ENCODE results near the gene RBPJ. TPM values are rescaled to one million over a fixed set of nuclear protein-coding genes. Genes with fewer than 3 reads are reported as not detected.

Gene RBPJ
- total RNA-seq, 1 experiment from 2014 or later: 34.5 TPM

DNA sequence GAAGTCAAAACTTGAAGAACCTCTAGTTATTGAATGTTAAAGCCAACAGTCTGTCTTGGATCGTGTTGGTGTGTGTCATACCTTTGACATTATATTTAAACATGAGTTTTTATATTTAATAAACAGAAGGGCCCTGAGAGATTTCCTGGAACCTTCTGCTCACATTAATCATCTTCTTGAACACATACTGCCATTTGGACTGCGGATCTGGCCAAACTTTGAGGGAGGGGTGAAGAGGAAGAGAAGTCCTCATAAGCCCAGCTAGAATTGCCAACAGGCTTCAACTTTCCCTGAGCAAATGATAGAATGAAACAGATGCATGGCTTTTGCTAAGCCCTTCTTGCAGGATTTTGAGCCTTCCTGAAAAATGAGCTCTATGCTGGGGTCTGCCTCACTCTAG, 142.1 kb downstream of the RBPJ start:
- H3K36me3 ChIP-seq: no peaks in the 10 kb centered on the region
- 0 out of 2 replicates have a peak, but pooled peaks cover 3% of the 10 kb centered on the region for H3K4me1 ChIP-seq (replicated peaks)
- no peak for DNase-seq (ENCODE audit: low read depth in 1 of 2, low spot score in 2 of 2)
- no peak overlapping the region for H3K4me3 ChIP-seq
- no peak overlapping the region for H3K27ac ChIP-seq
- no peaks in the 10 kb centered on the region for H3K9me3 ChIP-seq (replicated peaks)
- no peaks in the 10 kb centered on the region for H3K27me3 ChIP-seq (replicated peaks)

DNA sequence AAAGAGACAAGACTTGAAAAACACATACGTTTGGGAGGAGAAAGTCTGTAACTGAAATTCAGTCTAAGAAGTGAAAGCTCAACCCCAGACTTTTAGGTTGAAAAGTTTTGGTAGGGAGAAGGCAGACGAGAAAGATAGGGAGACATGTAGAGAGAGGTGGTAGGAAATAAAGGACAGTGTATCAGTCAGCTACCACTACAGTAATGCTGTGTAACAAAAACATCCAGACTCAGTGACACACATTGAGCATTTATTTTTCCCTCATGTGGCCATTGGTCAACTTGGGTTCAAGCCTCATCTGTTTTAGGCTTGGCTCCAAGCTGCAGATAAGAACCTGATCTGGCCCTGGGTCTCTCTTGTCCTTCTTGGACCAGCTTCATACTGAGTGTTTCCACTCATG, 142.6 kb downstream of the RBPJ start:
- Histone ChIP-seq H3K27ac (no peak overlapping the region), H3K27me3 (replicated peaks) (no peaks in the 10 kb centered on the region), H3K9me3 (replicated peaks) (no peaks in the 10 kb centered on the region), H3K4me1 (replicated peaks) (0 out of 2 replicates have a peak, but pooled peaks cover under 1% of the 10 kb centered on the region), H3K4me3 (no peak overlapping the region), H3K36me3 (no peaks in the 10 kb centered on the region)
- no peak for DNase-seq (ENCODE audit: low read depth in 1 of 2, low spot score in 2 of 2)

DNA sequence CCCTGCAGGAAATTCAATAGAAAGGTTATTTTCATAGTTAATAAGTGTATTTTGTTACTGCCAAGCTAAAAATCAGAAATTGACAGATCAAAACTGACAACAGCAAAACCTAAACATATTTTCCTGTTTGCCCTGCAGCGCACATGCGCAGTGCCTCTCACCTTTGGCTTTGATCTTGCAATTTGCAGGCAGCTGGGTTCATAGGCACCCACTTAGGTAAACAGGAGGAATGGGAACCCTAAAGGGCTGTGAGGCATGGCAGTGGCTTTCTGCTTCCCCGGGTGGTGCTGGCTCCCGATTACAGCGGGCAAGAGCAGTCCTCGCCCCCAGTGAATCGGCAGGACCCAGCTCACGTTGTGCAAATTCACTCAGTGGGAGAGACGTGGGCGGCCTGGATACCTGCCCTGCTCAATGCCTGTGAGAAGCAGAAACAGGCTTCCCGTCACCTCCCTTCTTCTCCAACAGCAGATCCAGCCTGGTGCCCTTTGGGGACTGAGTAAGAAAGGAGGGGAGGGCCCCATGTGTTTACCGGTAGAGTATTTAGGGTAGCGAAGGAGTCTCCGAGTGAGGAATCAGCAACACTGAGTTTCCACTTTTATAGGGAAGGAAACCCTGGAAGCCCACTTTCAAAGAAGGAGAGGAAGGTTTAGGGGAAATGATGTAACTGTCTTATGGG, 143.7 kb downstream of the RBPJ start:
- DNase-seq (ENCODE audit: low read depth in 1 of 2, low spot score in 2 of 2): no peak
- H3K4me3 ChIP-seq: no peak overlapping the region
- H3K36me3 ChIP-seq: no peaks in the 10 kb centered on the region
- no peak overlapping the region for H3K27ac ChIP-seq
- no peaks in the 10 kb centered on the region for H3K4me1 ChIP-seq (replicated peaks)
- H3K9me3 ChIP-seq (replicated peaks): no peaks in the 10 kb centered on the region
- H3K27me3 ChIP-seq (replicated peaks): no peaks in the 10 kb centered on the region

DNA sequence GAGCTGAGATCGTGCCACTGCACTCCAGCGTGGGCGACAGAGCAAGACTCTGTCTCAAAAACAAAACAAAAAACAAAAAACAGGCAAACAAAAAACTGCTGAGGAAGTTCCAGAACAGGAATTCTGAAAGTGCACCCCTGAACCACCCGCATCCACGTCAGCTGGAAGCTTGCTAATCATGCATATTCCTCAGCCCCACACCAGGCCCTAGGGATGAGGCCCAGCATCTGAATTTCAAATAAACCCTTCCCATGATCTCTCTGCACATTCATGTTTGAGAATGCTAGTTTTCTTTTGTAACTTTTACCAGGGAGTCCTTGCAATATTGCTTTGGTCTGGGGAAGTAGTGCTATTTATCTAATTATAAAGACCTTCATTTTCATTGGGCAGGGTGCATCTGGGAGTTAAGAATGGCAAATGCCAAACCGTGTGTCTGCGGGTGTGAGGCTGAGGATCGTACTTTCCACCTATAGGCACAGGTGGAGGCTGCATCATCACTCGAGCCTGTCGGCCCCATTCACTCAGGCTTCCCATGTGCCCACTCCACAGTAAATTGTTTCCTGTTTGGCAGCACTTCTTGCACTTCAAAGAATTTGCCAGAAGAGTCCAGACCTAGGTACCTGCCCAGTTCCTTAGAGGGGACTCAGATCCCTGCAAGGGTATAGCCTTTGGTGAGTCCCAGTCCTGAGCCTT, 145.9 kb downstream of the RBPJ start:
- Histone ChIP-seq H3K27me3 (replicated peaks) (no peaks in the 10 kb centered on the region), H3K4me3 (no peak overlapping the region), H3K36me3 (no peaks in the 10 kb centered on the region), H3K27ac (no peak overlapping the region), H3K9me3 (replicated peaks) (no peaks in the 10 kb centered on the region), H3K4me1 (replicated peaks) (no peaks in the 10 kb centered on the region)
- no peak for DNase-seq (ENCODE audit: low read depth in 1 of 2, low spot score in 2 of 2)

DNA sequence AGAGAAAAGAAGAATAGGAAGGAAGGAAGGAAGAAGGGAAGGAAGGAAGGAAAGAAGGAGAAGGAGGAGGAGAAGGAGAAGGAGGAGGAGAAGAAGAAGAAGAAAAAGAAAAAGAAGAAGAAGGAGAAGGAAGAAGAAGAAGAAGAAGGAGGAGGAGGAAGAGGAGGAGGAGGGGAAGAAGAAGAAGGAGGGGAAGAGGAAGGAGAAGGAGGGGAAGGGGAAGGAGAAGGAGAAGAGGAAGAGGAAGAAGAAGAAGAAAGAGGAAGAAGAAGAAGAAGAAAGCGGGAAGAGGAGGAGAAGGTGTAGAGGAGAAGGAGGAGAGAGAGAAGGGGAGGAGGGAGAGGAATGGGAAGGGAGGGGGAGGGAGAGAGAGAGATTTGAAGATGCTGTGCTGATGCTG, 146.9 kb downstream of the RBPJ start:
- Histone ChIP-seq H3K36me3 (no peaks in the 10 kb centered on the region), H3K27me3 (replicated peaks) (no peaks in the 10 kb centered on the region), H3K4me1 (replicated peaks) (no peaks in the 10 kb centered on the region), H3K9me3 (replicated peaks) (no peaks in the 10 kb centered on the region), H3K27ac (no peak overlapping the region), H3K4me3 (no peak overlapping the region)
- no peak for DNase-seq (ENCODE audit: low read depth in 1 of 2, low spot score in 2 of 2)

DNA sequence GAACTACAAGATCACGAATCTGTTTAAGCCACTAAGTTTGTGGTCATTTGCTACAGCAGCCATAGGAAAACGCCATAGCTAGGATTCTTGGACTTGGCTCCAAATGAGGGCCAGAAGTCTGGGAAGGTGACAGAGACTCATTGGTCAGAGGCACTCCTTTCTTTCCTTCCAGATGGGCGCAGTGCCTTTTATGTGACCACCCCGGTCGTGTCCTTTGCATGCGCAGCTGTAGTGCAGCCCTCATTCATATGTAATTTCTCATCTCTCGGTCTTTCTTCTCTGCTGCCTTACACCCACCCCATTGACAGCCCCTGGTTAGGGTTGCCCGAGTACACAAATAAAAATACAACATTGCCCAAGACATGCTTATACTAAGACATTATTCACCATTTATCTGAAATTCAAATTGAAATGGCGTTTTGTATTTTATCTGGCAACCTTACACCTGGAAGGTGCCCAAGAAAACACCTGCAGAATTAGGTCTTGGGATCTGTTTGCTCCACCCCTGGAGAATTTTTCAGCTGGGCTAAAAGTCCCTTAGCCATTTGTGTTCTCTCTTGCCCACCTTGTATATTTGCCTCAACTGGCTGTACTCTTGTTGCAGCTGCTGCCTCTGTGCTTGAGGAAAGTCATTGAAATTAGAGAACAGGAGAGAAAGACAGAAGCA, 147.6 kb downstream of the RBPJ start:
- Histone ChIP-seq H3K9me3 (replicated peaks) (no peaks in the 10 kb centered on the region), H3K4me1 (replicated peaks) (no peaks in the 10 kb centered on the region), H3K27ac (no peak overlapping the region), H3K4me3 (no peak overlapping the region), H3K27me3 (replicated peaks) (no peaks in the 10 kb centered on the region), H3K36me3 (no peaks in the 10 kb centered on the region)
- no peak for DNase-seq (ENCODE audit: low read depth in 1 of 2, low spot score in 2 of 2)

DNA sequence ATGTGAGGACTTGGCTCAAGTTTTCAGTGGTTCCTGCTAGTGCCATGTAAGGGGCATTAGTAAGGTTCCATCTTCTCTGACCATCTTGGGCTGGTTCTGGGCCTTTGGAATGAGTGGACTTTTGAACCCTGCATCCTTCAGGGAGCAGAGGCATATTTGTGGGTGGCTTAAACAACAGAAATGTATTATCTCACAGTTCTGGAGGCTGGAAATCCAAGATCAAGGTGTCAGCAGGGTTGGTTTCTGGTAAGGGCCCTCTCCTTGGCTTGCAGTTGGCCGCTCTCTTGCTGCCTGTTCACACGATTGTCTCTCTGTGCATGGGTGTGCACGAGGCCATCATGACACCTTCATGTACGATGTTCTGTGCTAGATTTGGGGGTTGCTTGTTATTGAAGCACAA, 148.2 kb downstream of the RBPJ start:
- Histone ChIP-seq H3K27me3 (replicated peaks) (no peaks in the 10 kb centered on the region), H3K27ac (no peak overlapping the region), H3K9me3 (replicated peaks) (no peaks in the 10 kb centered on the region), H3K4me1 (replicated peaks) (no peaks in the 10 kb centered on the region), H3K4me3 (no peak overlapping the region), H3K36me3 (no peaks in the 10 kb centered on the region)
- DNase-seq (ENCODE audit: low read depth in 1 of 2, low spot score in 2 of 2): no peak

DNA sequence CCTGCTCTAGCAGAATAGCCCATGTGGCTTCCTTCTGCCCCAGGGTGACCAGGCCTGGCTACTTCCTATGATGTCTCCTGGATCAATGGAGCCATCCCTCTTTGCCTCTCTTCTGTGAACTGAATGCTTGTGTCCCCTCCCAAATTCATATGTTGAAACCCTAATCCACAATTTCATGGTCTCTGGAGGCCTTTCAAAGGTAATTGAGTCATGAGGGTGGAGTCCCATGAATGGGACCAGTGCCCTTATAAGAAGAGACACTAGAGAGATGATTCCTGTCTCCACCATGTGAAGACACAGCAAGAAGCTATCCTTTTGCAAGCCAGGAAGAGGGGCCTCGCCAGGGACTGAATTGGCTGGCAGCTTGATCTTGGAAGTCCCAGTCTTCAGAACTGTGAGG, 151.1 kb downstream of the RBPJ start:
- no peak for DNase-seq (ENCODE audit: low read depth in 1 of 2, low spot score in 2 of 2)
- Histone ChIP-seq H3K36me3 (no peaks in the 10 kb centered on the region), H3K27me3 (replicated peaks) (no peaks in the 10 kb centered on the region), H3K4me1 (replicated peaks) (no peaks in the 10 kb centered on the region), H3K9me3 (replicated peaks) (no peaks in the 10 kb centered on the region), H3K27ac (no peak overlapping the region), H3K4me3 (no peak overlapping the region)

DNA sequence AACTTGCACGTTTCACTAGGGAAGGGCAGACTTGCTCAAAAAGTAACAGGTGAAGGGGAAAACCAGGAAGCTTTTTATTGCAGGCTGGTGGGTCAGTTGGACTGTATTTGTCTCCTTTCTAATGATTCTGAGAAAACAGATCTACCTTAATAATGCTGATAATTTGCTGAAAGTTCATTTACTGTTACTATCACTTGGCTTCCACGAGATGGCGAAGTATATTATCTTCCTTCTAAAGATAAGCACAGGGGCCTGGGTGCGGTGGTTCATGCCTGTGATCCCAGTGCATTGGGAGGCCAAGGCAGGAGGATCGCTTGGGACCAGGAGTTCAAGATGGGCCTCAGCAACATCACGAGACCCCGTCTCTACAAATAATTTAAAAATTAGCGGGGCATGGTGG, 153.1 kb downstream of the RBPJ start:
- DNase-seq (ENCODE audit: low read depth in 1 of 2, low spot score in 2 of 2): no peak
- H3K27me3 ChIP-seq (replicated peaks): no peaks in the 10 kb centered on the region
- no peak overlapping the region for H3K27ac ChIP-seq
- H3K36me3 ChIP-seq: no peaks in the 10 kb centered on the region
- no peaks in the 10 kb centered on the region for H3K9me3 ChIP-seq (replicated peaks)
- no peak overlapping the region for H3K4me3 ChIP-seq
- no peaks in the 10 kb centered on the region for H3K4me1 ChIP-seq (replicated peaks)

DNA sequence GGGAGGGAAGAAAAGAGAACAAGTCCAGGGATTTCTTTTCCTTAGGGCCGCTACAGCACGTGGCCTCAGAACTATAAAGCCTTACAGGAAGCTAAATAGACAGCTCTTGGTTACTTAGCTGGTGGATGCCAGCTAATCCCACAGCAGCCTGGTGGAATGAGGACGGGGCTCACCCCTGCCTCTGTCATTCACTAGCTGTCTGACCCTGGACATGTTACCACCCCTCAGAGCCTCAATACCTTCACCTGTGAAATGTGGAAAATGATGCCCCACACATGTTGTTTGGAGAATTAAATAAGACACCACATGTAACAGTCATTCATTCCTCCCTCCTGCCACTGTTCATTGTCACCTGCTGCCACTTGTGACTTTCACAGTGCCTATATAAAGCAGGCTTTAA, 153.7 kb downstream of the RBPJ start:
- H3K27me3 ChIP-seq (replicated peaks): no peaks in the 10 kb centered on the region
- no peak overlapping the region for H3K4me3 ChIP-seq
- DNase-seq (ENCODE audit: low read depth in 1 of 2, low spot score in 2 of 2): no peak
- no peaks in the 10 kb centered on the region for H3K4me1 ChIP-seq (replicated peaks)
- H3K9me3 ChIP-seq (replicated peaks): no peaks in the 10 kb centered on the region
- no peaks in the 10 kb centered on the region for H3K36me3 ChIP-seq
- H3K27ac ChIP-seq: no peak overlapping the region

DNA sequence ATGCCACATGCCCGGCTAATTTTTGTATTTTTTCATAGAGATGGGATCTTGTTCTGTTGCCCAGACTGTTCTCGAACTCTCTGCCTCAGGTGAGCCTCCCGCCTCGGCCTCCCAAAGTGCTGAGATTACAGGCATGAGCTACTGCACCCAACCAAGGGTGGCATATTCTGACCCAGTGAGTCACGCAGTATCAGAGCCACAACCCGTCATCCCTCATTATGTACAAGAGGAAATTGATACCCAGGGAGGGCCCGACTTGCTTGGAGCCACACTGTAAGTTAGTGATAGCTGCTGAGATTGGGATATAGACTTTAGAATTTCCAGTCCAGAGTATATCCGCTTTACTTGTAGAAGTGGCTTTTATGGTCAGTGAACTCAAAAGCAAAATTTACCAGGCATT, 154.9 kb downstream of the RBPJ start:
- no peak for DNase-seq (ENCODE audit: low read depth in 1 of 2, low spot score in 2 of 2)
- H3K4me3 ChIP-seq: no peak overlapping the region
- no peaks in the 10 kb centered on the region for H3K36me3 ChIP-seq
- H3K9me3 ChIP-seq (replicated peaks): no peaks in the 10 kb centered on the region
- no peaks in the 10 kb centered on the region for H3K4me1 ChIP-seq (replicated peaks)
- no peak overlapping the region for H3K27ac ChIP-seq
- H3K27me3 ChIP-seq (replicated peaks): no peaks in the 10 kb centered on the region

DNA sequence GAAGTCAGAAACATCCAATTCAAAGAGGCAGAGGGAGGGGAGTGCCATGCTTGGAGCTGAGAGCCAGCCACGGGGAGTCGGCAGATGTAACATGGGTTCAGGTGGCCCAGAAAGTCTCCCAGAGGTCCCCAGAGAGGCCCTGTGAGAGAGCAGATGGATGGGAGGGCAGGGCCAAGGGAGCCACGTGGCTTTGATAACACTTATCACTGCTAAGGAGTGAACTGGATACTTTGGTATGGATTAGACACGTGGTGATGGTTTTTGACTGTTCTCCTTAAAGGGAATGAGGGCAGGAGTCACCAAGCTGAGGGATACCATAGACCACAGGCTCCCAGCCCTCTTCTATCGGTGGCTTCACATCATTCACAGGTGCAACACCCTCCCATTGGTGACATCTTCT, 155.7 kb downstream of the RBPJ start:
- H3K9me3 ChIP-seq (replicated peaks): no peaks in the 10 kb centered on the region
- DNase-seq (ENCODE audit: low read depth in 1 of 2, low spot score in 2 of 2): no peak
- H3K27me3 ChIP-seq (replicated peaks): no peaks in the 10 kb centered on the region
- no peak overlapping the region for H3K27ac ChIP-seq
- no peaks in the 10 kb centered on the region for H3K4me1 ChIP-seq (replicated peaks)
- no peak overlapping the region for H3K4me3 ChIP-seq
- no peaks in the 10 kb centered on the region for H3K36me3 ChIP-seq

DNA sequence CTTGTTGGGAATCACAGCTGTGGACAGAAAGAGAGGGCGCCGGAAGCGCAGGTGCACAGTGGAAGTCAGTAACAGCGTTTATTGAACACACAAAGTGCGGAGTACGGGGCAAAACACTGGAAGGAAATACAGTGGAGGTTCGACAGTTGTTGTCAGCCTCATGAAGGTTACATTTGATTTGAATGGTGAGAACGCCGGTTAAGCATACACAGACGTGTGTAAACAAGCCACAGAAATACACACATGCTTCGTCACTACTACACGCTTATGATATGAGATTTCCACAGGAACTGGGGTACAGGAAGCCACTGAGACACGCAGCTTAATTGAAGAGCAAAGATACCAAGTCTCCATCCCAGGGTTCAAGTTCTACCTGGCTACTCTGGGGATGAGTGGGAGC, 157.5 kb downstream of the RBPJ start:
- DNase-seq (ENCODE audit: low read depth in 1 of 2, low spot score in 2 of 2): no peak
- Histone ChIP-seq H3K9me3 (replicated peaks) (no peaks in the 10 kb centered on the region), H3K4me3 (no peak overlapping the region), H3K4me1 (replicated peaks) (no peaks in the 10 kb centered on the region), H3K36me3 (no peaks in the 10 kb centered on the region), H3K27me3 (replicated peaks) (no peaks in the 10 kb centered on the region), H3K27ac (no peak overlapping the region)

Measured in SJSA1 (cell line).